NCI-H345 (cell line): ENCODE measurements around the gene CALML3.

ENCODE experiments used
- DNase-seq: peaks from one replicate; lab custom pipeline; 2025; lab: John Stamatoyannopoulos, UW

Gene CALML3

GRCh38 chr10:5538892-5539651, 14.3 kb downstream of the CALML3 start:
- no peak for DNase-seq

DNA sequence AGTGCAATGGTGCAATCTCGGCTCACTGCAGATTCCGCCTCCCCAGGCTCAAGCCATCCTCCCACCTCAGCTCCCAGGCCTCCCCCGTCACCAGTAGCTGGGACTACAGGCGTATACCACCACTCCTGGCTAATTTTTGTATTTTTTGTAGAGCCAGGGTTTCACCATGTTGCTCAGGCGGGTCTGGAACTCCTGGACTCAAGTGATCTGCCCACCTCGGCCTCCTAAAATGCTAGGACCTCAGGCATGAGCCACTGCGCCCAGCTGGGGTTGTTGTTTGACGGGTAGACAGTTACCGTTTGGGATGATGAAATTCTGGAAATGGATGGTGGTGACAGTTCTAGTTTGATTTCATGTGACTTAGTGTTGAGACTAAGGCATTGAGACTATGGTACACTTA, 15.3 kb downstream of the CALML3 start:
- DNase-seq: no peak

- no peak for DNase-seq
Observed at GRCh38 chr10:5540891-5541290, 16.1 kb downstream of the CALML3 start.

DNA sequence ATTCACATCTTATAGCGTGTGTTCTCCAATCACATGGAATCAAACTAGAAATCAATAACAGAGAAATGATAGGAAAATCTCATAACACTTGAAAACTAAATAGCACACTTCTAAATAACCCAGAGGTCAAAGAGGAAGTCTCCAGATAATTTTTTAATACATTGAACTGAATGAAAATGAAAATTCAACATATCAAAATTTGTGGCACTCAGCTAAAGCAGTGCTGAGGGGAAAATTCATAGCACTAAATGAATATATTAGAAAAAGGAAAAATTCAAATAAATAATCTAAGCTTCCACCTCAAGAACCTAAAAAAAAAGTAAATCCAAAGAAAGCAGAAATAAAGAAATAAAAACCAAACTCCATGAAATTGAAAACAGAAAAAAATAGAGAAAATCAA, 17.3 kb downstream of the CALML3 start:
- no peak for DNase-seq

- DNase-seq: no peak
Observed at GRCh38 chr10:5543623-5544022, 18.9 kb downstream of the CALML3 start.

- no peak for DNase-seq
Observed at GRCh38 chr10:5544216-5544805, 19.6 kb downstream of the CALML3 start.

DNA sequence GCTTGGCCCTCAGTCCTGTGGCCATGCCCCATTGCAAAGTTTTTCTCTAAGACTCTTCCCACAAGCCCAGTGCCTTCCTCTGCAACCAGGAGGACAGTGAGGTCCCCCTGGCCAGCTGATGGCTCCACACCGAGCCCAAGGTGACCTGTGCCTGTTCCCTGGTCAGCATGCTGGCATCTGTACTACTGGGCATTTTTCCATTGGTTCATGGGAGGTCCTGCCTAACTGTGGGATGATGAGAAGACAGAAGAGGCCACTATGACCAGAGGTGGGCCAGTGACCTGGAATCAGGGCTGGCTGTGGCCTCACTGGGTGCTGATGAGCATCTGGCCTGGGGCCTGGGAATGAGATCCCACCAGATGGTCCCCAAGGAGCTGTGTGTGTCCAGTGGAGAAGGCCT, 20.2 kb downstream of the CALML3 start:
- no peak for DNase-seq

GRCh38 chr10:5545426-5545777, 20.6 kb downstream of the CALML3 start:
- no peak for DNase-seq

DNA sequence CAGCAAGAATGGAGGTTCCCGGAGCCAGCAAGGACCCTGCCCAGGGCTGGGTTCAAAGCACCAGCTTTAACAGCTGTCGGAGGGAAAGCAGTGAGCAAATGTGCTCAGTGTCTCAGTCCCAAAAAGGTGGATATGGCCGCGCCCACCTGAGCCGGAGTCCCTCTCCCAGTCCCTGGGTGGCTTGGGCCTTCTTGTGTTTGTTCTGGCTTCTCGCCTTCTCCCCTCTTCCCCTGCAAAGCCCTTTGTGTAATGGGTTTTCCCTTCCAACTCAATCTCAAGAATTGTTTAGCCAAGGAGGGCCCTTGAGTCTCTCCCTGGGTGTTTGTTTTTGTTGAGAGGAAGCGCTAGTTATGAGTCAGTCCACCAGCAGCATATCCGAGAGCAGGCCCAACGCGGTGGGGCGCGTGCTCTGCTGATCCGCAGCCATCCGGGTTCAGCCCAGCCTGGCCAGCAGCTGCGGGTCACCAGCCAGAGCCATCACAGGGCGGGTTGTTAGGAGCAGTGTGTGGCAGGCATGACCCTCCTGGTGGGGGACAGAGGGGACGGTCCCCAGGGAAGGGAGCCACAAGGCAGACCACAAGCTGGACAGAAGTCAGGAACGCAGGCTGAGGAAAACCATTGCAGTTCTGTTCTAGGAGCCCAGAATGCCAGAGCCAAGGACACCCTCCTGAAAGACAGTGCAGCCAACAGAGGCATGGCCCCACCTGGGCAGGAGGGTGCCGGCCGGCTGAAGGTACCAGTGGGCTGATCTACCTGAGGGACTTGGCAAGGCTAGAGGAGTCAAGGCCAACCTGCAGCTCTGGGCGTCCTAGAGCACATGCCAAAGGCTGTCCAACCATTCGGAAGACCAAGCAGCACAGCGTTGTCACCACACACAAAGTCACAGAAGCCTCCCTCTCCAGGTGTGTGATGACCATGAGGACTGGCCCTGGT, 21.3 kb downstream of the CALML3 start:
- peak; percentile 24 for DNase-seq

GRCh38 chr10:5546891-5547680, 22.3 kb downstream of the CALML3 start:
- no peak for DNase-seq

- DNase-seq: no peak
Observed at GRCh38 chr10:5547681-5547930, 22.8 kb downstream of the CALML3 start.

DNA sequence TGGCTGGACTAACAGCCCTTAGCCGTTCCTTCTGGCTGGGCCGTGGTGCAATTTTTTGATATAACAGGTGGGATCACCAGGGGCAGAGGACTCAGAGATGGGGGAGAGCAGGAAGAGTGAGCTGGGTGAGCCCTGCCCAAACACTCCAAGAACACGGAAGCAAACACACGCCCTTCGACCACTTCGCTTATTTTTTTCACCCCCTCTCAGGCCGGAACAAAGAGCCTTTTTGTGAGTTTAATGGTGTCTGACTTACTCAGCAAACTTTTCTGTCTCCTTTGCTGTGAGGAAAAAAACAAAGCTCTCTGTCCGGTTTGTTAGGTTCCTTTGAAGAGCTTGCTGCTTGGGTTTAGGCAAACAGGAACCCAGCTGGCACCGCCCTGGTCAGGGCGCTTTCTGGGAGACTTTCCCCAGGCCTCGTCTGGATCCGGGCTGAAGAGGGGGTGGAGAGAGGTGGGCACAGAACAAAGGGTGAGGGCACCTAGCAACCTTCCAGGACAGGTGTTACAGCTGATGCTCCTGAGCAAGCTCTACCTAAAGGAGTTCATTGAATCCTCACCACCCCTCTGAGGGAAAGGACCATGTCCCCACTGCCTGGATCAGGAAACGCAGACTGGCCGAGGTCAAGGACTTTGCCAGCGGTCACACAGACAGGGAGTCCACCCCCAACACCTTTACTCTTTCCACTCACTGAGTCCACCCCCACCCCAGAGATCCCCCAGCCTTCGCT, 23.3 kb downstream of the CALML3 start:
- DNase-seq: peak; percentile 36

DNA sequence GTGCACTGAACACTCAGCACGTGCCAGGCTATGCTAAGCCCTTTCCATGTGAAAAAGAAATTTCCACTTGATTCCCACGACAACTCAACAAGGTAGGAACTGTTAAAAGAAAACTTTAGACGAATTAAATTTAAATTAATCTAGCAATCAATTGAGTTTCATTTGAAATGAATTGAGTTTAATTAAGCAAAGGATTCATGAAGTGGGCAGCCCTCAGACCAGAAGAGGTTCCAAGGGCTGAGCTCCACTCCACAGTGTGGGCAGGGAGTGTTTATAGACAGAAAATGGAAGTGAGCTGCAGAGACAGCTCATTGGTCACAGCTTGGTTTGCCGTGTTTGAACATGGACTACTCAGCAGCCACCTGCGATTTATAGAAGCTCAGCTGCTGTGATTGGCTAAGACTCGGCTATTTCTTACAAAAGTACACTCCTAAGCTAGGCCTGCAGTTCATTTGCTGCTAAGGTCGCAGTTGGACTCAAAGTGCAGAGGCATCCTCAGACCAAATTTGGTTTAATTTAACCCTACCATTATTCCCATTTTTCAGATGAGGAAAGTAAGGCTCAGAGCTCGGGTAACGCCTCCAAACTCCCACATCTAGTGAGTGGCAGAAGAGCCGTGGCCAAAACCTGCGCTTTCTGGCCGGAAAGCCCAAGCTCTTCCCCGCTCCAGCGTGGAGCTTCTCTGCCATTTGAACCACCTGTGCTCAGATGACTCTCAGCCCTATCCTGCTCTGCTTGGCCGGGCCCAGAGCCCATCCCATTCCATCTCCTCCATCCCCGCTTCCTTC, 24.9 kb downstream of the CALML3 start:
- DNase-seq: no peak

GRCh38 chr10:5550250-5550545, 25.4 kb downstream of the CALML3 start:
- no peak for DNase-seq

- no peak for DNase-seq
Observed at GRCh38 chr10:5550621-5551530, 26.1 kb downstream of the CALML3 start.

DNA sequence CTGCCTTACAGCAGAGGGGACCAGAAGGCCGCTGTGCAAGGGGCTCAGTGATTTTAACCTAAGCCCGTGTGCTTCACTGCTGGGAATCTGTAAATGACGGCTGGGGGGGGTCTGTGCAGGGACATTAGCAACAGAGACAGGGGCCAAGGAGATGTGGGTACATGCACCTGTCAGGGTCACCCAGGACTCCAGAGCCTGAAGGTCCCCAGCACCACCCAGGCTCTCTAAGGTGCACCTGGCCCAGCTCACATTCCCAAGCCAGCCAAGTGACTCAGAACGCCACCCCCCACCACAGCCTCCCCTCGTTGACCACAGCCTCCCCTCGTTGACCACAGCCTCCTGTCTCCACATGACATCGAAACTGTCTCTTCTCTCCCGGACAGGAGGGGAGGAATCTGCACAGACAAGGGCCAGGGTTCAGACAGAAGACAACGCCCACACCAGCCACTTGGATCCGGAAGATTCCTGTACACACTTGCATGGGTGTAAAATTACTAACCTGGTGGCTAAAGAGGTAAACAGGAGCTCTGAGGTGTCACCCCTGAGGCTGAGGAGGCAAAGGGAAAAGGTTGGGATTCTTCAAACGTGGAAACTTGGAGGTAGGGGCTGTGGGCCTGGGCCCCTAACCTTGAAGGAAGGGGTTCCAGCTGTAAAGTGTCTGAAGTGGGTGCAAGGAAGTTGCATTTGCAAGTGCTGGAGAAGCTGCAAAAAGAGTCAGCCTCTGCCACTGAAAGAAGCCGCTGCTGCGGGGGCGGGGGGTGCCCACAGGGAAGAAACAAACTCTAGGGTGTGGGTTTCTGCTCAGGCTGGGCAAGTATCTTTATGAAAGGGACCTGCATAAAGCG, 27.0 kb downstream of the CALML3 start:
- DNase-seq: no peak

DNA sequence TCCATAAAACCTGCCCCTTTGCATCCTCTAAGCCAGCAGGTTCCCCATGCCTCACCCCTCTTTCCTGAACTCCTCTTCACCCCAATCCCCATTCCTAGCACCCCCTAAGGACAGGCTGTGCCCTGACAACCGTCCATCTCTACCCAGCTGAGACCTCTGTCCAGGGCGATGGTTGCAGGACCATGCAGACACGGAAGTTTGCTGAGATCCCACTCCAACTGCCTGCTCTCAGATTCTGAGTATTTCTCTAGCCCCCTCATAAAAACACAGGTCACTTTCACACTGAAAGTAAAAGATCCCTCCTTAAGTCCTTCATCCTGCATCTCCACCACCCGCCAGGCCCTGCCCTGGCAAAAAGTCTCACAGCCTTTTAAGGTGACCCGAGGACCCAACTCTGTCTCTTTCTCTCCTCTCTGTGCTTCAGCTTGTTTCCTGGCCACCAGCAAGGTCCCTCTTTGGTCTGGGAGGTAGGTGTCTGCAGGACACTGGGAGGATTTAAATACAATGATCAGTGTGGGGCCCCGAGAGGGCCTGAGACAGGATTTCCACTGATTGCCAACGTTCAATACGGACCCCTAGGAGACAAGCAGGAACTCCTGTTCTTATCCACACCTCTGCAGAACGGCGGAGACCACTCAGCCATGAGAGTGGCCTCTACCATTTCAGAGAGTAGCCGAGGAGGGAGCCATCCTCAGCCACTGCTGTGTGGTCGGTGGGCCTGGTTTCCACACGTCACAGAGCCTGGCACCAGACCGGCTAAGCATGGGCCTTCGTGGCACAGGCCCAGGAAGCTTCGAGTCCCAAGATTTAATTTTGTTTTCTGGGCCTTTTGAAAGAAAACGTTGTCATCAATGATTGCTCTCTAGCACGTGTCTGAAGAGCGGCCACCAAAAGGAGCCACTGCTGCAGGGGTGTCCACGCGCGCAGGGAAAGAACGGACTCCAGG, 27.9 kb downstream of the CALML3 start:
- no peak for DNase-seq
